ENCODE data around the gene SUPT3H.

GRCh38 chr6:44837255-44837654 is 540.5 kb downstream of the SUPT3H start:
- no peak for TF ChIP-seq CREB1 (IDR thresholded peaks at IDR 0.05)
- TF ChIP-seq CREB1 (CRISPR knock-in tag; IDR thresholded peaks at IDR 0.05): no peak
- no peak for TF ChIP-seq RXRA (CRISPR knock-in tag; IDR thresholded peaks at IDR 0.05)
- TF ChIP-seq EZH2 (conservative IDR thresholded peaks at IDR 0.05; ENCODE audit: low read depth, low read length): no peak
- TF ChIP-seq POLR2AphosphoS5 (IDR thresholded peaks at IDR 0.05; ENCODE audit: low read depth, low read length): no peak
- no peak for TF ChIP-seq SP5 (CRISPR knock-in tag; IDR thresholded peaks at IDR 0.05; ENCODE audit: borderline replicate concordance, low read depth)
- TF ChIP-seq THAP8 (CRISPR knock-in tag; IDR thresholded peaks at IDR 0.05; ENCODE audit: borderline replicate concordance): no peak
- no peak for TF ChIP-seq HOMEZ (CRISPR knock-in tag; IDR thresholded peaks at IDR 0.05; ENCODE audit: low read depth)
- no peak for TF ChIP-seq FOXM1 (CRISPR knock-in tag; IDR thresholded peaks at IDR 0.05)
- no peak for TF ChIP-seq SP1 (IDR thresholded peaks at IDR 0.05)
- no peak for TF ChIP-seq SP1 (CRISPR knock-in tag; IDR thresholded peaks at IDR 0.05)
- no peak for TF ChIP-seq AHR (CRISPR knock-in tag; IDR thresholded peaks at IDR 0.05)
- no peak for TF ChIP-seq ZBTB34 (CRISPR knock-in tag; IDR thresholded peaks at IDR 0.05)

Measured in HepG2 (cell line).